Fibroblast of upper back skin (primary cell): ENCODE data around the gene TNFSF10.
A peak's percentile ranks its signal among the peaks of the same experiment; 100 is the strongest.

Experiments
- DNase-seq: peaks from one replicate; pipeline ENCODE4 v3.0.0-alpha.2; 2013

The TNFSF10 gene

GRCh38 chr3:172516318-172517214, 6.7 kb downstream of the TNFSF10 start:
- DNase-seq = peak; percentile 75

DNA sequence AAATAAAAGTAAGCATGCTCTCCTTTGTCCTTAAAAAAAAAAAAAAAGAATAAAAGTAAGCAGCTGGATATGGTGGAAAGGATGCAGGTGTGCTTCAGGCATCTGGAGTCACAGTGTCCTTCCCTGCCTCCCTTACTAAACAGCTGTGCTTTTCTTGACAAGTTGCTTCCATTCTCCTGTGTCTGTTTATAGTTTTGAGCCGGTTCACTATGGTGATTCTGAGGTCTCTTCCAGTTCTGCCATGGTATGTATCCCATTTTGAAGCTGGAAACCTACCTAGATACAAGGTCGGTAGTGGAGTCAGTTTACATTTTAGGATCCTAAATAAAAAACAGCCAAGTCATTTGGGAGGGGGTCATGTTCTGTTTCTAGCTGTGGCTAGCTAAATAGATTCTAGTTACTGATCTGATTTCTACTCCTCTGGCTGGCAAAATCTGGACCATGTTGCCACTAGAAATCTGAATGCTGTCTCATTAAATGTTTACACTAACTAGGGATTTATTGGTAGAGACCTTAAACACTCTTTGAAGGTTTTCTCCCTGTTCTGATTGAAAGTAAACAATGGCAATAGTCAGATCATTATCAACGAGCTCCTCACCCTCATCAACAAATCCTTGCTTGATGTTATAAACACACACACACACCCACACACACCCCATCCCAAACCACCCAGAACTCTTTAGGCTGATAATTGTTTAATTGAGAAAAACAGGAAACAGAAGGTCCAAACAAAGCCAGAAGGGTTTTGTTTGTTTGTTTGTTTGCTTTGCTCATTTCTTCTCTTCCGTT, 7.9 kb downstream of the TNFSF10 start:
- DNase-seq = no peak

DNA sequence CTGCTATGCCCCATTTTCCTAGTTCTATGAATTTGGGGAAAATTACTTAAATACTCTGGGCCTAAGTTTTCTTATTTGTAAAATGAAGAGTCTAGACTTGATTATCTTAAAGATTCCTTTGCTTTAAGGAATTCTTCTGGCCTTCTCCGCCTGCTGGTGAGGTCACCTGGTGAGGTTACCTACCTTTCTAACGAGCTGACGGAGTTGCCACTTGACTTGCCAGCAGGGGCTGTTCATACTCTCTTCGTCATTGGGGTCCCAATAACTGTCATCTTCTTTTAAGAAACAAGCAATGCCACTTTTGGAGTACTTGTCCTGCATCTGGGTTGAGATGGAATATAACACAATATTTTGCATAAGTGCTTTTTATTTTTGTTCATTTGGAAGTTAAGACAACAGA, 8.6 kb downstream of the TNFSF10 start:
- no peak for DNase-seq

GRCh38 chr3:172513488-172513887, 9.7 kb downstream of the TNFSF10 start:
- no peak for DNase-seq

- peak; percentile 32 for DNase-seq
These were observed 11.2 kb downstream of the TNFSF10 start for GRCh38 chr3:172511783-172512762.

DNA sequence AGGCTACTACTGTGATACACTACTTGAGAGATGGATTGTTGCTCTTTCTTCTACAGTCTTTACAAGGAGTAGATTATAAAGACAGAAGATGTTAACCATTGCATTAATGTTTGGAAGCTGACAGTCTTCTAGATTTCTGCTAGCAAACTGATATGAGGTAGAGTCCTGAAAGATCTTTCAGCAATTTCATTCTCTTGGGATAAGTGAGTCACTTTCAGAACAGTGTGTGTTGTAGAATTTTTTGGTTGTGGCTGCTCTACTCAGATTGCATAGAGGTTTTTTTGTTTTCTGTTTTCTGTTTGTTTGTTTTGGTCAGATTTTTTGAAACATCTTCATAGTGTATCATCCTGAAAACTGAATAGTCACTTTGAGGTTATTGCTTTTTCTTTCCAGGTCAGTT, 17.1 kb downstream of the TNFSF10 start:
- DNase-seq = no peak

DNA sequence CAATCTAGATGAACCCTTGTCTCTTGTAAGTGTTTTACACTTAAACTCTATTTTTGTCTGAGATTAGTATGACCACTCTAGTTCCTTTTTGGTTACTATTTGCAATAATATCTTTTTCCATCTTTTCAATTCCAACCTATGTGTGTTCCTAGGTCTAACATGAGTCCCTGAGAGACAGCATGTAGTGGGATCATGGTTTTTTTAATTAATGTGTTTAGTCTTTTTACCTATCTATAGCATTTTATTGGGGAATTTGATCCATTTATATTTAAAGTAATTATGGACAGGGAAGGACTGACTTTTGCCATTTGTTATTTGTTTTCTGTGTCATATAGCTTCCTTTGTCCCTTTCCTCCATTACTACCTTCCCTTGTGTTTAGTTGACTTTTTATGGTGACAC, 21.7 kb downstream of the TNFSF10 start:
- no peak for DNase-seq

DNA sequence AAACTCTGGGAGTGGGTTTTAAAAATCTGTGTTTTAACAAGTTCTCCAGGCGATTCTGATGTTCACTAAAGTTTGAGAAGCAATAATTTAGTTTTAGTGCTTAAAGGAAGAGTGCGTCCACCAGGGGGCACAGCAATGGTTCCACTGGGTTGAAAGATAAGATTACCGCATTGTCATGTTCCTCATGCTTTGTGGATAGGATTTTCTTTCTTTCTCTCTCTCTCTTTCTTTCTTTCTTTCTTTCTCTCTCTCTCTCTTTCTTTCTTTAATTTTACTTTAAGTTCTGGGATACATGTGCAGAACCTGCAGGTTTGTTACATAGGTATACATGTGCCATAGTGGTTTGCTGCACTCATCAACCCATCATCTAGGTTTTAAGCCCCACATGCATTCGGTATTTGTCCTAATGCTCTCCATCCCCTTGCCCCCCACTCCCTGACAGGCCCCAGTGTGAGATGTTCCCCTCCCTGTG, 33.0 kb downstream of the TNFSF10 start:
- peak; percentile 68 for DNase-seq

GRCh38 chr3:172478116-172478515, 45.1 kb downstream of the TNFSF10 start:
- no peak for DNase-seq

GRCh38 chr3:172476347-172476746, 46.9 kb downstream of the TNFSF10 start:
- no peak for DNase-seq

DNA sequence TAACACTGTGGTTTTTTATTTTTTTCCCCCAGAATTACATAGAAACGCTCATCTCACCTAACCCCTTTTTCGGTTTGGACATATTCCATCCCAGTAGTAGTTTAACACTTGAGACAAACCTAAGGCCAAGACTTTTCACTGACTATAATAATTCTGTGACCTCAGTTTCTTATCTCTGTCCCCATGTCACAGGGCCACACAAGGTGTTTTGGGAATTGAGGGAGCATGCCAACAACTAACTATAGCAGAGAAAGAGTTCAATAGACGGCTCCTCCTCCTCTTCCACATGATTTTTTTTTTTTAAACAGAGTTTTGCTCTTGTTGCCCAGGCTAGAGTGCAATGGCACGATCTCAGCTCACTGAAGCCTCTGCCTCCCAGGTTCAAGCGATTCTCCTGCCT, 47.5 kb downstream of the TNFSF10 start:
- no peak for DNase-seq

GRCh38 chr3:172471903-172472302, 51.3 kb downstream of the TNFSF10 start:
- no peak for DNase-seq

GRCh38 chr3:172470588-172470987, 52.6 kb downstream of the TNFSF10 start:
- DNase-seq = no peak

GRCh38 chr3:172467170-172467824, 55.9 kb downstream of the TNFSF10 start:
- peak; percentile 43 for DNase-seq

DNA sequence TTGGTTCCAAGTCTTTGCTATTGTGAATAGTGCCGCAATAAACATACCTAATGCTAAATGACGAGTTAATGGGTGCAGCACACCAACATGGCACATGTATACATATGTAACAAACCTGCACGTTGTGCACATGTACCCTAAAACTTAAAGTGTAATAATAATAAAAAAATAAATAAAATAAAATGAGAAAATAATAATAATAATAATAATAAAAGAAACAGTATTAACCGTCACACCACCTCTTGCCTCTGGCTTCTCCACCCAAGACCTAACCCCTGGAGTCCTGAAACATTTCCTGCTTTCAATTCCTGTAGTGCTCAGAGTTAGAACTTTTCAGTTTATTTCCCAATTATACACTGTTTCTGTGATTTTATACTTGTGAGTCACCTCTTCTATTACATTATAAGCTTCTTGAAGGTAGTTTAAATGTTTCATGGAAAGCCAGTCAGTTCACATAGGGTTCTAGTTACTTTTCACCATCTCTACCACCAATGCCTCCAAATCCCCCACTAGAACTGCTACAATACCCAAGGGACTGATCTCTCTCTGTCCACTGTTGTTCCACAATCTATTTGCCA, 56.6 kb downstream of the TNFSF10 start:
- DNase-seq = no peak

DNA sequence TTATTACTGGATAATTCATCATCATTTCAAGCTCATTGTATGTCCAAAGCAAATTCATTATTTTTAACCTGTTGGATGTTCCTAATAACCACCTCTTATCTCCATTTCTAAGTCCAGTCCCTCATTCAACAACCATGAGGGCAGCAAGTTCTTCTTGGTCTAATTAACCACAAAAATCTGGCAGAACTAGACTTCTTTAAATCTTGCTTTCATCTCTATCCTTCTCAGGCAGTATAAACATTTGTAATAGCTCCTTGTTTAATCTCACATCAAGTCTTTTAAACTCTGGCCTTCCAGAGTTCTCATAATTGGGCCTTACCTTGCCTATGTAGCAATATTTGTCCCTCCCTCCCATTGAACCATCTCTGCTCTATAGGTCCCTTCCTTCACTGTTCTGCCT, 57.9 kb downstream of the TNFSF10 start:
- DNase-seq = no peak

GRCh38 chr3:172464306-172464705, 58.9 kb downstream of the TNFSF10 start:
- DNase-seq = no peak

DNA sequence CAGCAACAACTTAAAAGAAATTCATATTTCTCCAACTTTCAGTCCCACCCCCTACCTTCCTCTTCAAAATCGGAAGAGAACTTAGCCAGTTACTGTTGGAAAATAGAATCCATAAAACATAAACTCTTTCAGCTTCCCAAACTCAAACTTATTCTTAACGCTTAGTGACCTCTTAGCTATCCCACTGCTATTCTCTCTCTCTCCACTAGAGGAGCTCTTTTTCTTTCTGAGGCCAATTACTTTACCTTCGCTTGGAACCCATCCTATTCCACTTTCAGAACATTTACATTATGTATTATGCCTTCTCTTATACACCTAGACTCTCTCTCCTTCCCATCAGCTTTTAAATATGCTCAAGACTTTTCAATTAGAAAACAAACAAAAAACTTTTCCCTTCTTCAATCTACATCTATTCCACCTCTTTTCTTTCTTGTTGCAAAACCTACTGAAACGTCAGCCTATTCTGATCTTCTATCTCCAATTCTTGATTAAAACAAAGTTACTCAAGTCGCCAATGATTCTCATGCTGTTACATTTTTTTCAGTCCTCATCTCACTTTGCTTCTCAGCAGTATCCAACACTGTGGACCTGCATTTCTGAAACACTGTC, 61.6 kb downstream of the TNFSF10 start:
- peak; percentile 25 for DNase-seq

DNA sequence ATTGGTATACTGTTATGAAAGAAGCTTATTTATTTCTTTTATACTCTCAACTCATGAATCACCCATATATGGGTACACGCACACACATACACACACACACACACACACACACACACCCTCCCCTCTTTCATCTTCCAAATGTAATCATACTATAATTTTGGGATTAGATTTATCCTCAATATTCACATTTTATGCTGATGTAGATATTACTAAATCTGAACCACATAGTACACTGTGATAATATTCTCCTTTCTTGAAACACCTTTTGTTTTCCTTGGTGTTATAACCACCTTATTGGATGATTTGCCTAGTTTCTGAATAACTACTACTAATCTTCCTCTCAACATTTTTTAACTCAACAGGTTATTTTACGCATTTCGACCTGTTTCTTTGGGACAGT, 66.8 kb downstream of the TNFSF10 start:
- DNase-seq = no peak
